Jurkat, Clone E6-1 (cell line): ENCODE data around the gene PLS3.
A peak's percentile ranks its signal among the peaks of the same experiment; 100 is the strongest.
"Not testable (repeated sequence)": the region's sequence is repeated elsewhere in the genome, so short reads cannot be mapped to it uniquely, and the experiment has no call there.

Experiments
- DNase-seq: peaks from one replicate; pipeline ENCODE4 v3.0.0-alpha.2; 2011; ENCODE audit warnings: low read depth, low spot score
- H3K4me3 ChIP-seq: 2 replicates; pipeline ENCODE4 v1.5.1; 2011; ENCODE audit warnings: mild to moderate bottlenecking, low read length, control low read depth, moderate library complexity

The PLS3 gene

DNA sequence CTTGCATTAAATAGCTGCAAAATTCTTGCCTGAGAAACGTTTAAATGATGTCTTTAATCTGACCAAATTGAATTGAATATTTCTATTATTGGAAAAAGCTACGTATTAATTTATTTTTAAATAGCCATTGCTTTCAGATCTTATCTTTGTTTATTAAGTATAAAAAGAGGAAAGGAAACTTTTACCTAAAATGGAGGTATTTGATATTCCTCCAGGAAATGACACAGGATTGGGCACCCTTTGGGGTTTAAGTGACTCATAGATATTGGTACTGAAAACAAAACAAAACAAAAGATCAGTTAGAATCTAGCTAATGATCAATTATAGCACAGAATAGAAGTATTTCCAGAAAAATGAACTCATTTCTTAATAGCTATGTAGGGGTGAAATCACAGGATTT, 34.1 kb downstream of the PLS3 start:
- DNase-seq, result no peak
- H3K4me3 ChIP-seq, result no peak overlapping the region

DNA sequence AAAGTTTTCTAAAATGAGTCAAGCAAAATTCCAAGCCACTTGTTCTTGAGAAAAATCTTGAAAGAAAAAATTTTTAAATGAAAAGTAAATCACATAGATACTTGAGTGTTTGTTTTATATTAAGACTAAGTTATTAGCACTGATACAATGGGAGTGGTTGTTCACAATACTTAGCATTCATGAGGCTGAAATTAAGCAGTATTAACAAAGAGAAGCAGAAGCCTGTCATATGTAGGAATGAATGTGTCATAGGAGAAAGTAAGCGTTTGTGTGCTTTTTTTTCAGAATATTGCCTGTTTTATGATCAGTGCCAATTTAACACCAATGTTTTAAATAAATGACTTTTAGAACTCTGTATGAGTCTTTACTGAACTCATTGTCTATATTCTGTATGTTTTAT, 37.6 kb downstream of the PLS3 start:
- no peak overlapping the region for H3K4me3 ChIP-seq
- DNase-seq, result no peak

DNA sequence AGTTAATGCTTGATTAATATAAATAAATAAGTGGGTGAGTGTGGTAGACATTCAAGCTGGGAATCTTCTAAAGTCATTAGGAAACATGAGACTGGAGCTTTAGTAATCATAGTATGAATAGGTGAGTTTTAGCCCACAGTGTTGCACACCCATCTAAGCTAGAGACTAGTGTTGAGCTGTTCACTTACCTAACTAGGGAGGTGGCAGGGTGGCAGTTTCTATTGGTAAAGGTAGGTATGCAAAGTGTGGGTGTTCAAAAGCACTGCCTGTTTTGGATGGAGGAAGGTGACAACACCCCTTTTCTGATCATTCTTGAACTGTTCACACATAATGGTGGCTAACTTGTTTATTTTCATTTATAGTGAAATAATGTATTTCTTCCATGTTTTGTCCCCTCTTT, 41.3 kb downstream of the PLS3 start:
- no peak overlapping the region for H3K4me3 ChIP-seq
- DNase-seq, result no peak

DNA sequence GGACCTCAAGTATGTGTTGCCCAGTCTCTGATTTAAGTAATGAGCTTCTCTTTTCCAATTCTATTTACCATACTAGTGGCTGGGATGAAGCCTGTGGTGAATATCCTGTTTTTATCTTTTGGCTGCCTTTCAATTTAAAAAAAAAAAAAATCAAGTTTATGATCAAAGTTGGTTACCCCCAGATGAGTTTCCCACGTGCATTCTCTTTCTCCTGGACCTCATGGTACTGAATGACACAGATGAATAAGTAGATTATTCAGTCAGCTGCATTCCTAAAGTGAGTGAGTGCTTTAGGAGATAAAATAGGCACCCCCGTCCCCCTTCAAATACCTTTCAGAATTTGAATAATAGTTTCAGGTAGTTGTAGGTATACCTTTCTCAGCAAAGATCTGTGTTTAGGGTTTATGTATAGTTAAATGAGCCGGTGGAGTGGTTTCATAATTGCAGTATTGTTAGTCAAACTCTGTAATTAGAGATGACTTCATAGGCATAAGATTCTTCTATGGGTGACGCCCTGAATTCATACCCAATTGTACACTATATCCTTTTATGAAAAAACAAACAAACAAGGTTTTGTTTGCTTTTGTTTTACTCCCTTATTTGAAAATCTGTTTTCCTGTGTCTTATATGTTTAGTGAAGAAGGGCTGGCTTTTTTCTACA, 41.9 kb downstream of the PLS3 start:
- no peak for DNase-seq
- no peak overlapping the region for H3K4me3 ChIP-seq

DNA sequence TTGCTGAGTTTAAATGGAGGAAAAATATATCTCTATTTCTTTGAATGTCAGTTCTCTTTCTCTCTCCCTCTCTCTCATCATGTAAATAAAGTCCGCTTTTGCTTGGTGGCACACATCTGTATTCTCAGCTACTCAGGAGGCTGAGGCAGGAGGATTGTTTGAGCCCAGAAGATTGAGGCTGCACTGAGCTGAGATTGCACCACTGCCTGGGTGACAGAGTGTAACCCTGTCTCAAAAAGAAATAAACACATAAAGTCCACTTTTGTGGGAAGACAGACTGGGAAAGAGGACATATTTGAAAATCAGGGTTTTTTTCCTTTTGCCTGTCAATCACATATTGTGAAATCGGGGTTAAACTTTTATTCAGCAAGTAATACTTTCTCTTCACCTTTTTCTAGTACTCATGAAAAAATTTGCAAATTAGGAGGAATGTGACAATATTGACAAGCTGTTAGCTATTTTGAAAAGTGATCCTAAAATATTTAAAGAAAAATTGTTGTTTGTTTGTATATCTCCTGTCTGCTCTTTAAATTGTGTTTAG, 42.6 kb downstream of the PLS3 start:
- H3K4me3 ChIP-seq, result no peak overlapping the region
- DNase-seq, result no peak

DNA sequence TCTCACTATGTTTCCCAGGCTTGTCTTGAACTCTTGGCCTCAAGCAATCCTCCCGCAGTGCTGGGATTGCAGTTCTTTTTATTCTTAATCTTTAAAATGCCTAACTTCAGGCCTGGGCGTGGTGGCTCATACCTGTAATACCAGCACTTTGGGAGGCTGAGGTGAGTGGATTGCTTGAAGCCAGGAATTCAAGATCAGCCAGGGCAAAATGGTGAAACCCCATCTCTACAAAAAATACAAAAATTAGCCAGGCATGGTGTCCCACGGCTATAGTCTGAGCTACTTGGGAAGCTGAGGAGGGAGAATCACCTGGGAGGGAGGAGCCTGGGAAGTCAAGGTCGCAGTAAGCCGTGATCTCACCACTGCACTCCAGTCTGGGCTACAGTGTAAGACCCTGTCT, 45.9 kb downstream of the PLS3 start:
- H3K4me3 ChIP-seq, result no peak overlapping the region
- DNase-seq, result no peak

DNA sequence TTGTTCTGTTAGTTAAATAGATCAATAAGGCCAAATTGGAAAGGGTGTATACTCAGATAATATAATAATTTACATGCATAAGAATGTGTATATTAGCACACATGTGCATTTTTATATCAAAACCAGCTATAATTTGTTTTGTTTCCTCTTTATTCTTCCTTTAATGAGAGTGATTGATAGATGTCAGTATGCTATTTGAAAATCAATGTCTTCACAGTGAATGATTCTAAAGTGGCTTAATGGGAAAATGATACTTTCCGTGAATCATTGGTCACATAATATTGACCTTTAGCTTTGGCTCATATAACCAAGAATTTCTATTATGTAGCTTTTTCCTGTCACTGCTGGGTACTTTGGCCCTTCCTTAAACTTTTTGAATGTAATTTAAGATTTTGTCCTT, 48.6 kb downstream of the PLS3 start:
- DNase-seq, result no peak
- H3K4me3 ChIP-seq, result no peak overlapping the region

DNA sequence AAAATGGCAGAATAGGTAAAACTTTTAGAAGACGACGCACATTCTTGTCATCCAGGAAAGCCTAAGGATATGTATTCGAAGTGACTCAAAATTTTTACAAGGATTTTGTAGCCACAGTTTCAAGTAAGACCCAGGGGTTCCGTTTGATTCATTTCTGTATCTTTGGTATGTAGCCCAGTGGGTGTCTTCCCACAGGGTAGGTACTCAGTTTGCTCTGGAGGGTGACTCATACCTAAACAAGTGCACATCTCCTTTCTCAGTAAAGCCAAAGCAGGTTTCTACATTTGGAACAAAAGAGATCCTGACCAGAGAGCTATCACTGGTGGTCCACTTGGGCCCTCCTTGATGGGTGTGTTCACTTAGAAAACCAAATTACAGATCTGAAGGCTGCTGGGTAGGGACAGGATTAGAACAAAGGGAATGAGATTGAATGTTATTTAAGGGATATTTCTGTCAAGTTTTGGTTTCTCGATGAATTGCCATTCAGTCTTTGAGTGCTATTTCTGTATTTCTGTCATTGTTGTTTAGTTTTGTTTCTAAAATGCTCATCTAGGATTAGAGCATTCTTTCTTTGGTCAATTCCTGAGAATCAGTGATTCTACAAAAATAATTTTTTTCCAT, 56.1 kb downstream of the PLS3 start:
- no peak overlapping the region for H3K4me3 ChIP-seq

DNA sequence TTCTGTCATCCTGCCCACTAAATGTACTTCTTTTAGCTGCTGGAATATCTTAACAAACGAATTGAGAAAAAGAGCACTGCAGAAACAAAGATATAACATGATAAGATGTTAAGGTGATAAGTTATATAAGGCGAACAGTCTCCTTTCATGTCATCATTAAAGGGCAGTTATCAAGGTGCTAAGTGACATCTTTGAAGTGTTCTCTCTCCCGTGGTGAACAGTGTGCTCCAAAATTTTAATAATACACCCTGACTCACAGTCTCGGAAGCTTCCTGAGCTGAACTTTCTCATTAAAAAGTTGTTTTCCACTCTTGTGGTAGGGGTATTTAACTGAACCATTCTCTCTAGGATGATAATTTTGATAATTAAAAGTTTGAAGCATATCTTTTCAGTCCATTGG, 61.6 kb downstream of the PLS3 start:
- no peak for DNase-seq
- no peak overlapping the region for H3K4me3 ChIP-seq

More for the DNA sequence above, 56.1 kb downstream of the PLS3 start:
- DNase-seq, result no peak

DNA sequence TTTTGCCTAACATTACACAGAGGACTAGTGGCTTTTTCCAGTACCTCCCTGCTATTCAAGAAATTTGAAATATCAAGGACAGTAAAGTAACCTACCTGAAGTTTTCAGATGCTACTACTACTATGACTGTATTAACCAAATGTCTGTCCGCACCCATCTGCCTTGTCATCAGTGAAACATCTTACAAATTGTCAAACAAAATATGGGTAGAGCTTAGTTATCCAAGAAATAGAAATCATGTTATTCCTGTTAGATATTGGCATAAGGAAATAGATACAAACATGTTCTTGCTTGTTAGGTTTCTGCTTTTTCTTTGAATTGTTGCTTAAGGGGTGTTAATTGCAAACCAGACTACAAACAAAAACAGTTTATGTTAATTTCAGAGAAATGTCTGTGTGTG, 63.9 kb downstream of the PLS3 start:
- DNase-seq, result no peak
- H3K4me3 ChIP-seq, result no peak overlapping the region

DNA sequence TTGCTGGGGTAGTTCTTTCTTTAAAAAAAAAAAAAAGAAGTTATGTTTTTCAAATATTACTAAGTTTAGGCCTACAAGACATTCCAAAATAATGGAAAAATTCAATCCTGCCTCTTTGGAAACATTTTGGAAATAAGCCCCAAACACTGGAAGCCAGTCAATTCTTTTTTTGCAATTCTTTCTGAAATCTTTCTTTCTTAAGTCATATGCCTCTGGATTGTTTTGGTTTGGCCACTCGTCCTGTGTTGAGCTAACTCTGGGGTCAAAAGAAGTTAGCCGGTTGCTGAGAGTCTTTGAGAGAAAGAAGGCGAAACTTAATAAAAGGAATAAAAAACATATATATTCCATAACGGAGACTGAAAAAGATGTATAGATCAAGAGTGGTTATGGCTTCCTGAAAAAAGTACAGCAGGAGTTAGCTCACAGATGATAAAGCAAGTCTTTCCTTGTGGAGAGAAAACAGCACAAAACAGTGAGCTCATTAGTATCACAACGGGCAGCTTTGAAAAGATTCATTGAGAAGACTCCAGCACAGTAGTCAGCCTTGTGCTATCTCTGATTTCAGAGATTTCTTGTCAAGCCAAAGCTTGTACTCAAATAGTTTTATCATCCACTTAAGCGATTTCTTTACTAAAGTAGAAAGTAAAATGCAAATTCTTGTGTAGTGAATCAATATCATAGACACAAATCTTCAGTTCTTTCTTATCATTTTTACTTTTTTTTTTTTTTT, 64.8 kb downstream of the PLS3 start:
- no peak overlapping the region for H3K4me3 ChIP-seq
- DNase-seq, result no peak

DNA sequence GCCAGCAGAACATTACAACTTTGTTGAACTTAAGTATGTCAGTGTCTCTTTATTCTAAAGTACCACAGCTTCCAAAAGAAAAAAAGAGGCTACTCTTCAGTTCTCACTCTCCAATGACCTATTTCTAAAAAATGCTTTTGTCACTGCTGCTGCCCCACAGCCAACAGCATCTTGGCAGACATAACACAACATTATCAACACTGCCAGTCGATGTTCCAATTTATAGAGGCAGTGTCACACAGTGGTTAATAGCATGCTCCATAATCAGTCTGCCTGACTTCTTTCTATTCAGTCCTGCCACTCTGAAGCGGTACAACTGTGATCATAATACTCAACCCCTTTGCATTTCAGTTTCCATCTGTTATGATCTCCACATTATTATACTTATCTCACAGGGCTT, 69.2 kb downstream of the PLS3 start:
- no peak for DNase-seq
- no peak overlapping the region for H3K4me3 ChIP-seq

DNA sequence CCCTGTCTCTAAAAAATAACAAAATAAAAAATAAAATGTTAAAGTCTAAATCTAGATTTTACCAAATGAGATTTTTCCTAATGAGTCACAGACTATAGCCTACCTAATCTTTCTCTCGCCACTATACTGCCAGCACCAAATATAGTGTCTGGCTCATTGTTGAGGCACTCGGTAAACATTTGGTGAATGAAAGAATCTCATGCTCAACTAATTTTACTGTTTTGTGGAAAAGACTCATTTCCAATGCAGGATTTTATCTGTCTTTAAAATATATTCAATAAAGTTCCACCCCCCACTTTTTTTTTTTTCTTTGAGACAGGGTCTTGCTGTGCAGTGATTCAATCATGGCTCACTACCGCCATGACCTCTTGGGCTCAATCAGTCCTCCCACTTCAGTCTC, 71.5 kb downstream of the PLS3 start:
- no peak for DNase-seq
- no peak overlapping the region for H3K4me3 ChIP-seq

DNA sequence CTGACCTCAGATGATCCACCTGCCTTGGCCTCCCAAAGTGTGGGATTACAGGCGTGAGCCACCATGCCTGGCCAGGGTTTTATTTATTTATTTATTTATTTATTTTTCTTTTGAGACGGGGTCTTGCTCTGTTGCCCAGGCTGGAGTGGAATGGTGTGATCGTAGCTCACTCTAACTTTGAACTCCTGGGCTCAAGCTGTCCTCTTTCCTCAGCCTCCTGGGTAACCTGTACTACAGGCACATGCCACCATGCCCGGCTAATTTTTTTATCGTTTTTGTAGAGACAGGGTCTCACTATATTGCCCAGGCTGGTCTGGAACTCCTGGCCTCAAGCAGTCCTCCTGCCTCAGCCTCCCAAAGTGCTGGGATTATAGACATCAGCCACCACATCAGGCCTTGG, 72.4 kb downstream of the PLS3 start:
- DNase-seq, H3K4me3 ChIP-seq: not testable (repeated sequence)

DNA sequence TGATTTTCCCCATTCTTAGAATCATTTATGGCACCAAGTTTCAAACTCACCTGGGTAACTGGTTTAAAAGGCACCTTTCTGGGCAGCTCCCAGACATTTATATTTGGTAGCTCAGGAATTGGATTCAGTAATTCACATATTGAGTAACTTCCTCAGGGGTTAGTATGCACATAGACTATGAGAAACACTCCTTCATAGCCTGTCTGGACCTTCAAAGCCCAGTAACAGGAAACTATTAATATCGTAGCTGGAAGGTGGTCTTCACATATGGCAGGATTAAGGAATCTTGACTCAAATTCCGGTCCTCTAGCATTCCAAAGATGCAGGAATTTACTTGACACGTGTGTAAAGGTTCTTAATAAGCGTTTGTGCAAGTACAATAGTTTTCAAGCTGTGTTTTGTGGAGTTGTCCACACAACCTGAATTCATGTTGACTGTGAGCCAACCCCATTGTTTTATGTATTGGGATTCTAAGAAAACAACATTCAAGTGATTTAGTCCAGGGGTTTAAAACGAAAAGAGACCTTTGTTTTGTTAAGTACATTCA, 78.4 kb downstream of the PLS3 start:
- no peak for DNase-seq
- no peak overlapping the region for H3K4me3 ChIP-seq

DNA sequence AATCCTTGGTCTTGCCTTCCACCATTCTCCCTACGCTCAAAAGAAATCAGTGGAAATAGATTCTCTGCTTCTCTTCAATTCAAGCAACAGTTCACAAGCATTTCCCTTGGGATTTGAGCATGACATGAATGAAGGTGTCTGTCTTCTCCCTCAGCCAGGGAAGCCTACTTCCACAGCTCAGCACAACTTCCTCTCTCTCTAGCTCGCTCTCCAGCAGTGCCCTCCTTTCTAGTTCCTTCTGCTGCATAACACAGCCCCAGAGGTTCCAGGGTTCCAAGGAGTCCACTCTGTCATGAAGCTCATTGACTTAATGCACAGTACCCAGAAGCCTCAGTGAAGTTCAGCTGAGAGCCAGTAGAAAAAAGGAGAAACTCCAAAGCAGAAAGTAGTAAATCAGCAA, 81.3 kb downstream of the PLS3 start:
- no peak for DNase-seq
- no peak overlapping the region for H3K4me3 ChIP-seq

DNA sequence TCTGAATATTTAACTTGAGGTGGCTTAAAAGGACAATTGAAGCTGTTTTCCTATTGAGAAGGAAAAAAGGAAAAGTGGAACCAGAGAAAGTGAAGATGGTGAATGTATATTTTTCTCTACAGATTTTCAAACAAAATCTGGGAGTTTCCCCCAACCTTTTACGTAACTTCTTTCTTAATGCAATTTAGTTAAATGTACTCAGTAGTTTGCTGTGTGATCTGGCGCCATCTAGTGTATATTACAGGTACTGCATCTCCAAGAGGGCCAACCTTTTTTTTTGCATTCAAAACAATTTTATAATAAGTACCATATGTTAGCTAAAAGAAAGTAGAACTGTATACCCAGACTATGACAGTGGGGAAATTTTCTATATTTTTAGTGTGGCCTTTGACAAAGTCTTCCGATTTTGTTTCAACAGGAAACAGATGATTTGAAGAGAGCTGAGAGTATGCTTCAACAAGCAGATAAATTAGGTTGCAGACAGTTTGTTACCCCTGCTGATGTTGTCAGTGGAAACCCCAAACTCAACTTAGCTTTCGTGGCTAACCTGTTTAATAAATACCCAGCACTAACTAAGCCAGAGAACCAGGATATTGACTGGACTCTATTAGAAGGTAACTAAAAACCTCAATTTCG, 82.0 kb downstream of the PLS3 start:
- no peak overlapping the region for H3K4me3 ChIP-seq
- DNase-seq, result peak; percentile 30

DNA sequence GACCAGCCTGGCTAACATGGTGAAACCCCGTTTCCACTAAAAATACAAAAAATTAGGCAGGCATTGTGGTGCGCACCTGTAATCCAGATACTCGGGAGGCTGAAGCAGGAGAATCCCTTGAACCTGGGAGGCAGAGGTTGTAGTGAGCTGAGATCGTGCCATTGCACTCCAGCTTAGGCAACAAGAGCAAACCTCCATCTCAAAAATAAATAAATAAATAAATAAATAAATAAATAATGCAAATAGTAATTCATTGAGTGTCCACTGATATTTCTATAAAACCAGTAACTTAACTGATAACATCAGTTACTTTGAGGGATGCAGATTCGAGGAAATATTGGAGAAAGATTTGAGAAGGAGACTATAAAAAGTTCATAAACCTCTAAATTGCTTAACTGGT, 83.4 kb downstream of the PLS3 start:
- not testable (repeated sequence) for DNase-seq, H3K4me3 ChIP-seq

DNA sequence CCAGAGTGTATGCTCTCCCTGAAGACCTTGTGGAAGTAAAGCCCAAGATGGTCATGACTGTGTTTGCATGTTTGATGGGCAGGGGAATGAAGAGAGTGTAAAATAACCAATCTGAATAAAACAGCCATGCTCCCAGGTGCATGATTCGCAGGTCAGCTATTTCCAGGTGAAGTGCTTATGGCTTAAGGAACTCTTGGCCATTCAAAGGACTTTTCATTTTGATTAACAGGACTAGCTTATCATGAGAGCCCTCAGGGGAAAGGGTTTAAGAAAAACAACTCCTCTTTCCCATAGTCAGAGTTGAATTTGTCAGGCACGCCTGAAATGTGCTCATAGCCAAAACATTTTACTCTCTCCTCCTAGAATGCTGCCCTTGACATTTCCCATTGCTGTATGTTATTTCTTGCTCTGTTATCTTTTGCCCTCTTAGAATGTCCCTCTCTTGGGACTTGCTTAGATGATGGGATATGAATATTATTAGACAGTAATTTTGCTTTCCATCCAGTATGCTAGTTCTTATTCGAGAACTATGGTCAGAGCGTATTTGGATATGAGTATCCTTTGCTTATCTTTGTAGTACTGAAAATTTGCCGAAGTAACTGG, 88.6 kb downstream of the PLS3 start:
- no peak for DNase-seq
- no peak overlapping the region for H3K4me3 ChIP-seq
